Stomach (tissue), 9 donors: ENCODE data around the gene IGIP. TPM values are rescaled to one million over a fixed set of nuclear protein-coding genes. Genes with fewer than 3 reads are reported as not detected.
"Not testable (repeated sequence)": the region's sequence is repeated elsewhere in the genome, so short reads cannot be mapped to it uniquely, and the experiment has no call there.

Experiments
- DNase-seq, 2 donors: peaks; one replicate each; pipeline versions ENCODE4 v3.0.0 to v3.0.0-alpha.2; 2013 to 2019
- H3K27ac ChIP-seq, 5 donors: fragments of 200-600 bp in 4 of 5; sonication (generic) in 4 of 5; one replicate each; pipeline ENCODE4 v1.5.1; 2013 to 2019; ENCODE audit warnings: mild to moderate bottlenecking in 1 of 5, moderate library complexity in 1 of 5
- H3K27me3 ChIP-seq, 3 donors: fragments of 200-600 bp; sonication (generic); one replicate each; pipeline ENCODE4 v1.5.1; 2017 to 2019; ENCODE audit warnings: mixed run types in 1 of 3
- H3K36me3 ChIP-seq, 4 donors: fragments of 200-600 bp; sonication (generic); 1 replicate in 3 of 4; 2 replicates in 1 of 4; pipeline ENCODE4 v1.5.1; 2016 to 2019
- H3K4me1 ChIP-seq, 4 donors: fragments of 200-600 bp; sonication (generic); one replicate each; pipeline ENCODE4 v1.5.1; 2016 to 2019
- H3K4me3 ChIP-seq, 4 donors: fragments of 200-600 bp; sonication (generic) in 3 of 4; one replicate each; pipeline ENCODE4 v1.5.1; 2016 to 2019; ENCODE audit warnings: mild to moderate bottlenecking in 1 of 4
- H3K9me3 ChIP-seq, 4 donors: fragments of 200-600 bp; sonication (generic); one replicate each; pipeline ENCODE4 v1.5.1; 2016 to 2019
- CTCF ChIP-seq, 7 experiments: fragments of 450-650 bp in 4 of 7; fragments of 200-600 bp in 3 of 7; sonication (generic) in 3 of 7; IDR thresholded peaks; one replicate each; pipeline ENCODE4 v1.5.1; 2016 to 2019; ENCODE audit warnings: antibody characterized with exemption in 7 of 7, control low read depth in 2 of 7, mild to moderate bottlenecking in 1 of 7
- EP300 ChIP-seq: sonication (generic); formaldehyde crosslinking; IDR thresholded peaks from one replicate; pipeline ENCODE4 v1.6.1; 2017; ENCODE audit warnings: antibody characterized with exemption
- POLR2A ChIP-seq, 4 donors: fragments of 450-650 bp; IDR thresholded peaks; one replicate each; pipeline ENCODE4 v1.6.1; 2016; ENCODE audit warnings: antibody characterized with exemption in 4 of 4, control low read depth in 2 of 4, mild to moderate bottlenecking in 1 of 4, moderate library complexity in 1 of 4
- POLR2AphosphoS5 ChIP-seq, 3 donors: sonication (generic); formaldehyde crosslinking; IDR thresholded peaks; one replicate each; pipeline ENCODE4 v1.6.1; 2016; ENCODE audit warnings: antibody characterized with exemption in 3 of 3
- WGBS, 5 donors: extraction: QIAGEN DNeasy Blood & Tissue Kit in 3 of 5; methylation state at CpG; one replicate each; pipeline versions ENCODE4 v1.1.5 to v1.1.7; 2013 to 2018; 5-methylcytosine and 5-hydroxymethylcytosine counted together
- intact Hi-C: fragments of 100-400 bp; cut with DNase I; formaldehyde crosslinking; loops from one replicate; pipeline ENCODE4 v1.15.1; 2023; ENCODE audit warnings: low total_unique reads
- polyA plus RNA-seq, 3 donors: library from polyadenylated mRNA; stranded (reverse); fragments of 200-250 nt; gene quantifications; one replicate each; pipeline ENCODE4 v1.2.3, GENCODE V29; 2013
- total RNA-seq, 5 donors: library from RNA; depleted of rRNA; stranded (reverse); fragments of >200 nt; gene quantifications; one replicate each; pipeline versions ENCODE4 v1.1.0 to v1.2.3, GENCODE V29; 2014 to 2016
- donor health status: healthy with polysubstance abuse.
- donor health status: Bipolar disorder and iron deficiency.
- donor health status: healthy.

IGIP gene
- total and polyA plus RNA-seq, 8 donors = 1.8 to 29.5 (median 6.4) TPM

DNA sequence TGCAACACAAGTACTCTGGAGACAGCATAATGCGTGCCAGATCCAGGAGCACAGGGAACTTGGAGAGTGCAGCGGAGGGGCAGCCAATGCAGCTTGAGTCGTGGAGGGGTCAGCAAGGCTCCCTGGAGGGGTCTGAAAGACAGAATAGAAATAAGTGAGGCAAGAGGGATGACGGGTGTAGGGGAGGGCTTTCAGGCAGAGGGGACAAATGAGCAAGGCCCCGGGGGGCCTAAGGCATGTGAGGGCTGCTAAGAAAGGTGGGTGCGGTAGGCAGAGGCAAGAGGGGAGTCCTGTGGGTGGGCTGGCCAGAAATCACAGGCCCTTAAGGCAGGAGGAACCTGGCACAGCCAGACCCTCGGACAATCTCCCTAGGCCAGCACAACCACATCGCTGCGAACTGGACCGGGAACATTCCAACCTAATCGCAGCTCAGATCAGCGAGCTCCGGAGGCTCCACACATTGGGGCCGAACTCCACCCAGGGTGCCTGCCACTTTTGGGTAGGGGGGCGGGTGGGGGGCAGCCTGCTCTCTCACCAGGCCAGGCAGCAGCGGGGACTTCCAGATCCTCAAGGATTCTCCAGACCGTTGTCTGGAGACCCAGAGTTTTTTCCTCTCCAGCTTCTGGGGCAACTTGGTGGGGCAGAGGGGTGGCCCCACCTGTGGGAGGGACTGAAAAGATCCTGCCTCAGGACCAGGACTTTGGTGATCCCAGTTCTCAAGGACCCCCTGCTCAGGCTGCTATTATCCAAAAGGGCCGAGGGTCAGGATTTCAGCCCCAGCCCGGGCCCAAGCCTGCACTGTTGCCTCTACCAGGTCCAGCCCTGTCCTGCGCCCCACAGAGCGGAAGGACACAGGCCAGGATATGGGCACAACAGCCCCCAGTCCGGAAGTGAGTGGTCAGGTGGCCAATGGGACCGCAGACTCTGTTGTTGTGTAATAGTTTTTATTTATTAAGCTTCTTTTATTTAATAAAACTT, 26.6 kb downstream of the IGIP start:
- TF ChIP-seq EP300 (no peak), POLR2A (IDR thresholded peaks at IDR 0.05) (no peak), CTCF (IDR thresholded peaks at IDR 0.05) (no peak), POLR2AphosphoS5 (IDR thresholded peaks at IDR 0.05) (no peak)
- intact Hi-C loops = no loop called here
- Histone ChIP-seq H3K9me3 (no peaks in the 10 kb centered on the region), H3K4me1 (peaks cover 21 to 36% (median 30%) of the 10 kb centered on the region in 4 donors), H3K36me3 (no peaks in the 10 kb centered on the region), H3K27me3 (no peaks in the 10 kb centered on the region), H3K27ac (no peak overlapping the region), H3K4me3 (no peak overlapping the region)
- WGBS, 5 donors = 49 to 60% (median 56%) methylated on average over 17 to 23 of the region's 23 CpGs
- peak in 1 of 2 donors; percentile 50 for DNase-seq

- TF ChIP-seq CTCF (IDR thresholded peaks at IDR 0.05) (no peak), POLR2A (IDR thresholded peaks at IDR 0.05) (no peak), POLR2AphosphoS5 (IDR thresholded peaks at IDR 0.05) (no peak), EP300 (no peak)
- no peaks in the 10 kb centered on the region for H3K9me3 ChIP-seq
- no peak for DNase-seq
- WGBS, 5 donors = 51 to 72% (median 63%) methylated on average over 6 to 7 of the region's 7 CpGs
- no peaks in the 10 kb centered on the region for H3K27me3 ChIP-seq
- H3K27ac ChIP-seq = no peak overlapping the region
- no peak overlapping the region for H3K4me3 ChIP-seq
- peaks cover 24 to 41% (median 33%) of the 10 kb centered on the region in 4 donors for H3K4me1 ChIP-seq
- intact Hi-C loops = no loop called here
- no peaks in the 10 kb centered on the region for H3K36me3 ChIP-seq
Observed at GRCh38 chr5:140153255-140153654, 27.5 kb downstream of the IGIP start.

DNA sequence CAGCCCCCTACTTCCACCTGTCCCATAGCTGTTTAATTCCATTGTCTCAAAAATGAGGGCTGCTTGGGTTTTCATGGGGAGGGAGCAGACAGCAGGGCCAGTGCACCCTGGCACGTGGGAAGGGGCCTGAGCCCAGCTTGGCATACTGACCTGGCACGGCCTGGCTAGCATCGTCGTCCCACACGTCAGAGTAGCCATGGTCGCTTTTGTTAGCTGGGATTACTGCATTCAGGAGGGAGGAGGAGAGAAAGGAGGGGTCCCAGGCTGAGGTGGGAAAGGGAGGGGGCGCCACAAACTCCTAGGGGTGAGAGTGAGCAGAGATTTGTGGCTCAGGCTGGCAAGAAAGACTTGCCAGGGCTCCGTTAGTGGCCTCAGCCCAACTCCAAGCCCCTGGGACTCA, 28.2 kb downstream of the IGIP start:
- Histone ChIP-seq H3K27ac (no peak overlapping the region), H3K36me3 (no peaks in the 10 kb centered on the region), H3K9me3 (no peaks in the 10 kb centered on the region), H3K27me3 (no peaks in the 10 kb centered on the region), H3K4me1 (peaks cover 24 to 41% (median 33%) of the 10 kb centered on the region in 4 donors), H3K4me3 (no peak overlapping the region)
- WGBS, 5 donors = 70 to 82% (median 76%) methylated on average over 8 of the region's 8 CpGs
- DNase-seq = no peak
- intact Hi-C loops = no loop called here
- TF ChIP-seq EP300 = no peak
- TF ChIP-seq POLR2AphosphoS5 (IDR thresholded peaks at IDR 0.05) = no peak
- TF ChIP-seq CTCF (IDR thresholded peaks at IDR 0.05) = no peak
- TF ChIP-seq POLR2A (IDR thresholded peaks at IDR 0.05) = no peak

DNA sequence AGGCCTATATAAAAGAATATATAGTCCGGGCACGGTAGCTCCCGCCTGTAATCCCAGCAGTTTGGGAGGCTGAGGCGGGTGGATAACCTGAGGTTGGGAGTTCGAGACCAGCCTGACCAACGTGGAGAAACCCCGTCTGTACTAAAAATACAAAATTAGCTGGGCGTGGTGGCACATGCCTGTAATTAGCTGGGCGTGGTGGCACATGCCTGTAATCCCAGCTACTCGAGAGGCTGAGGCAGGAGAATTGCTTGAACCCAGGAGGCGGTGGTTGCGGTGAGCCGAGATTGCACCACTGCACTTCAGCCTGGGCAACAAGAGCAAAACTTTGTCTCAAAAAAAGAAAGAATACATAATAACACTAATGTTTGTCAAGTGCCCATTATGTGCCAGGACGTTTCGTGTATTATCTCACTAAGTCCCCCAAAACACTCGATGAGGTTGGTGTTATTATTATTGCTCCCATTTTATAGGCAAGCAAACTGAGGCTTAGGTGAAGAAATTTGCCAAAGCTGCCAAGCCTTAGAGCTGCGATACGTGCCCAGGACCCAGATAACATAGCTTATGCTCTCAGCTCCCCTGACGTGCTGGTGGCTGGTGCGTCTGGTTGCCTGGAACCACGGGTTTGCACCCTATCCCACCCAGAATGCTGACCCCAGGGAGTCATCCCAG, 29.1 kb downstream of the IGIP start:
- DNase-seq, H3K27me3 ChIP-seq, H3K9me3 ChIP-seq, intact Hi-C loops, H3K27ac ChIP-seq, H3K36me3 ChIP-seq, H3K4me3 ChIP-seq: not testable (repeated sequence)
- WGBS, 5 donors = 74 to 83% (median 80%) methylated on average over 21 of the region's 21 CpGs
- H3K4me1 ChIP-seq = peaks cover 24 to 41% (median 31%) of the 10 kb centered on the region in 4 donors
